GM19351 (cell line): ENCODE results near the gene GABRA6.

Source experiments
- ATAC-seq: cut with Tn5 transposase; IDR thresholded peaks from one replicate; pipeline ENCODE4 v1.9.1; 2021; ENCODE audit warnings: mild to moderate bottlenecking, moderate library complexity; ENCODE audit not compliant: unreplicated experiment

Gene GABRA6

DNA sequence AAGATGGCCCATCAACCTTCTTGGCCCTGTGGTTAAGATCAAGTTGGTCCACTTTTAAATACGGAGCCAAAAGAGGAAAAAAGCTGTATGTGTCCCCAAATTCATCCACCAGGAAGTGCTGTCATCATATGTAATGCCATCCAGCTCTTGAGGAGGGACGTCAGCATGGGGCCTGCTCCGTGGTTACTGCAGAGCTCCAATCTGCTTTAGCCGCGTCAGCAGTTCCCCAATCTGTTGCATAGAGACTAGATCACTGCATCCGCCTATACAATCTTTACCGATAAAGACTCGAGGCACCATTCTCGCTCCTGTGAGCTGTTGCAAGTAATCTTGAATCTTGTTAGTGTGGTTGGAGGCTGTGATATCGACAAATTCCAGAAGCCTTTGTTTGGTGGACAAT lies 65.7 kb downstream of the GABRA6 start:
- ATAC-seq = no peak
